Measurements from ENCODE around the gene PACRG. TPM values are rescaled to one million over a fixed set of nuclear protein-coding genes. Genes with fewer than 3 reads are reported as not detected.

PACRG gene
- total RNA-seq, 1 donor from 2014 or later = 1.8 TPM

GRCh38 chr6:162709431-162709830 is 18.3 kb upstream of the PACRG start:
- no peak for DNase-seq (ENCODE audit: low spot score)
- ATAC-seq = no peak

GRCh38 chr6:162710419-162710818 is 17.4 kb upstream of the PACRG start:
- ATAC-seq = no peak

GRCh38 chr6:162710936-162711335 is 16.8 kb upstream of the PACRG start:
- no peak for ATAC-seq

More at GRCh38 chr6:162710419-162710818, 17.4 kb upstream of the PACRG start:
- DNase-seq (ENCODE audit: low spot score) = no peak

GRCh38 chr6:162711376-162711775 is 16.4 kb upstream of the PACRG start:
- ATAC-seq (peak; percentile 95), DNase-seq (ENCODE audit: low spot score) (peak; percentile 68)

More at GRCh38 chr6:162710936-162711335, 16.8 kb upstream of the PACRG start:
- DNase-seq (ENCODE audit: low spot score) = no peak

- ATAC-seq (no peak), DNase-seq (ENCODE audit: low spot score) (no peak)
These were observed 15.1 kb upstream of the PACRG start for GRCh38 chr6:162712694-162713093.

GRCh38 chr6:162713974-162714780 is 13.6 kb upstream of the PACRG start:
- DNase-seq (ENCODE audit: low spot score) (no peak), ATAC-seq (no peak)

- DNase-seq (ENCODE audit: low spot score) = no peak
- ATAC-seq = no peak
These were observed 12.2 kb upstream of the PACRG start for GRCh38 chr6:162715601-162716000.

GRCh38 chr6:162719528-162719927 is 8.2 kb upstream of the PACRG start:
- DNase-seq (ENCODE audit: low spot score) (no peak), ATAC-seq (no peak)

GRCh38 chr6:162721404-162721687 is 6.4 kb upstream of the PACRG start:
- DNase-seq (ENCODE audit: low spot score) = no peak
- ATAC-seq = no peak

- no peak for ATAC-seq
- DNase-seq (ENCODE audit: low spot score) = no peak
These were observed 5.5 kb upstream of the PACRG start for GRCh38 chr6:162722226-162722625.

GRCh38 chr6:162722633-162723032 is 5.1 kb upstream of the PACRG start:
- DNase-seq (ENCODE audit: low spot score) = no peak
- ATAC-seq = no peak

- peak; percentile 38 for ATAC-seq
- DNase-seq (ENCODE audit: low spot score) = no peak
These were observed 840 bp upstream of the PACRG start for GRCh38 chr6:162726947-162727321.

- DNase-seq (ENCODE audit: low spot score) (no peak), ATAC-seq (no peak)
These were observed 423 bp downstream of the PACRG start for GRCh38 chr6:162728197-162728596.

- no peak for ATAC-seq
- no peak for DNase-seq (ENCODE audit: low spot score)
These were observed 932 bp downstream of the PACRG start for GRCh38 chr6:162728706-162729105.

- ATAC-seq = no peak
- DNase-seq (ENCODE audit: low spot score) = no peak
These were observed 2.7 kb downstream of the PACRG start for GRCh38 chr6:162730502-162730901.

GRCh38 chr6:162733489-162733888 is 5.7 kb downstream of the PACRG start:
- no peak for DNase-seq (ENCODE audit: low spot score)
- no peak for ATAC-seq

GRCh38 chr6:162736961-162737360 is 9.2 kb downstream of the PACRG start:
- DNase-seq (ENCODE audit: low spot score) (no peak), ATAC-seq (peak; percentile 86)

GRCh38 chr6:162750776-162751175 is 23.0 kb downstream of the PACRG start:
- no peak for ATAC-seq

GRCh38 chr6:162751211-162751859 is 23.6 kb downstream of the PACRG start:
- DNase-seq (ENCODE audit: low spot score) (no peak), ATAC-seq (no peak)

More at GRCh38 chr6:162750776-162751175, 23.0 kb downstream of the PACRG start:
- DNase-seq (ENCODE audit: low spot score) = no peak

- no peak for ATAC-seq
These were observed 26.0 kb downstream of the PACRG start for GRCh38 chr6:162753775-162754174.

GRCh38 chr6:162770136-162770535 is 42.4 kb downstream of the PACRG start:
- DNase-seq (ENCODE audit: low spot score) (no peak), ATAC-seq (peak; percentile 48)

More at GRCh38 chr6:162753775-162754174, 26.0 kb downstream of the PACRG start:
- no peak for DNase-seq (ENCODE audit: low spot score)

- DNase-seq (ENCODE audit: low spot score) (no peak), ATAC-seq (no peak)
These were observed 43.2 kb downstream of the PACRG start for GRCh38 chr6:162770955-162771354.

Data from left lobe of liver (tissue), 2 donors.